ENCODE data around the gene CPB2. TPM values are rescaled to one million over a fixed set of nuclear protein-coding genes. Genes with fewer than 3 reads are reported as not detected.

CPB2 gene
- total RNA-seq, 2 donors from 2014 or later, result not detected

- ATAC-seq (no peak), DNase-seq (no peak)
- intact Hi-C loops (cut with DNase I), result loop anchor here in 1 of 2 donors (10.0 kb wide), 2 partner anchors 325 to 505 kb away; no protein-coding TSS in a partner anchor
Measured at GRCh38 chr13:46129955-46130618, 25.3 kb upstream of the CPB2 start.

GRCh38 chr13:46129124-46129523 is 24.3 kb upstream of the CPB2 start:
- DNase-seq, result no peak
- ATAC-seq, result no peak
- intact Hi-C loops (cut with DNase I), result loop anchor here in 1 of 2 donors (10.0 kb wide), 2 partner anchors 324 to 504 kb away; no protein-coding TSS in a partner anchor

GRCh38 chr13:46127358-46128023 is 22.7 kb upstream of the CPB2 start:
- DNase-seq, result no peak

GRCh38 chr13:46126552-46127357 is 21.9 kb upstream of the CPB2 start:
- ATAC-seq (peak; percentile 88 to 89), DNase-seq (peak; percentile 48)
- intact Hi-C loops (cut with DNase I), result loop anchor here in 1 of 2 donors (10.0 kb wide), 2 partner anchors 322 to 502 kb away; no protein-coding TSS in a partner anchor

More at GRCh38 chr13:46127358-46128023, 22.7 kb upstream of the CPB2 start:
- intact Hi-C loops (cut with DNase I), result loop anchor here in 1 of 2 donors (10.0 kb wide), 2 partner anchors 323 to 503 kb away; no protein-coding TSS in a partner anchor
- ATAC-seq, result no peak

- no peak for DNase-seq
- ATAC-seq, result no peak
- intact Hi-C loops (cut with DNase I), result loop anchor here in 1 of 2 donors (10.0 kb wide), 2 partner anchors 321 to 501 kb away; no protein-coding TSS in a partner anchor
Measured at GRCh38 chr13:46126056-46126455, 21.2 kb upstream of the CPB2 start.

GRCh38 chr13:46124967-46125933 is 20.4 kb upstream of the CPB2 start:
- intact Hi-C loops (cut with DNase I), result loop anchor here in 1 of 2 donors (10.0 kb wide), 2 partner anchors 320 to 500 kb away; no protein-coding TSS in a partner anchor
- ATAC-seq, result no peak
- DNase-seq, result no peak

GRCh38 chr13:46124531-46124966 is 19.7 kb upstream of the CPB2 start:
- no peak for DNase-seq
- intact Hi-C loops (cut with DNase I), result loop anchor here in 1 of 2 donors (10.0 kb wide), 2 partner anchors 320 to 500 kb away; no protein-coding TSS in a partner anchor
- ATAC-seq, result no peak

GRCh38 chr13:46122304-46122703 is 17.5 kb upstream of the CPB2 start:
- intact Hi-C loops (cut with DNase I), result loop anchor here in 1 of 2 donors (10.0 kb wide), 2 partner anchors 318 to 498 kb away; no protein-coding TSS in a partner anchor
- ATAC-seq, result no peak

GRCh38 chr13:46121597-46122163 is 16.8 kb upstream of the CPB2 start:
- no peak for ATAC-seq
- intact Hi-C loops (cut with DNase I), result loop anchor here in 1 of 2 donors (10.0 kb wide), 2 partner anchors 317 to 497 kb away; no protein-coding TSS in a partner anchor
- no peak for DNase-seq

More at GRCh38 chr13:46122304-46122703, 17.5 kb upstream of the CPB2 start:
- no peak for DNase-seq

GRCh38 chr13:46121033-46121432 is 16.2 kb upstream of the CPB2 start:
- intact Hi-C loops (cut with DNase I), result loop anchor here in 1 of 2 donors (10.0 kb wide), 2 partner anchors 316 to 496 kb away; no protein-coding TSS in a partner anchor
- ATAC-seq, result no peak
- no peak for DNase-seq

GRCh38 chr13:46119883-46120614 is 15.2 kb upstream of the CPB2 start:
- intact Hi-C loops (cut with DNase I), result loop anchor here in 1 of 2 donors (10.0 kb wide), 2 partner anchors 315 to 495 kb away; no protein-coding TSS in a partner anchor
- ATAC-seq (peak in 1 of 2 donors; percentile 86), DNase-seq (no peak)

- no peak for DNase-seq
- ATAC-seq, result no peak
- intact Hi-C loops (cut with DNase I), result no loop called here
Measured at GRCh38 chr13:46116653-46117502, 12.0 kb upstream of the CPB2 start.

GRCh38 chr13:46114613-46115012 is 9.8 kb upstream of the CPB2 start:
- DNase-seq, result no peak

GRCh38 chr13:46113596-46113995 is 8.8 kb upstream of the CPB2 start:
- DNase-seq (no peak), ATAC-seq (peak in 1 of 2 donors; percentile 31)
- intact Hi-C loops (cut with DNase I), result no loop called here

More at GRCh38 chr13:46114613-46115012, 9.8 kb upstream of the CPB2 start:
- ATAC-seq, result no peak
- intact Hi-C loops (cut with DNase I), result no loop called here

- no peak for DNase-seq
- intact Hi-C loops (cut with DNase I), result no loop called here
- ATAC-seq, result no peak
Measured at GRCh38 chr13:46111151-46111550, 6.3 kb upstream of the CPB2 start.

- ATAC-seq (no peak), DNase-seq (no peak)
- intact Hi-C loops (cut with DNase I), result no loop called here
Measured at GRCh38 chr13:46109451-46109850, 4.6 kb upstream of the CPB2 start.

All from left cardiac atrium (tissue), 4 donors.